ENCODE data around the gene MTURN. TPM values are rescaled to one million over a fixed set of nuclear protein-coding genes. Genes with fewer than 3 reads are reported as not detected.

Gene MTURN
- total RNA-seq, 1 donor from 2014 or later: 21.3 TPM

DNA sequence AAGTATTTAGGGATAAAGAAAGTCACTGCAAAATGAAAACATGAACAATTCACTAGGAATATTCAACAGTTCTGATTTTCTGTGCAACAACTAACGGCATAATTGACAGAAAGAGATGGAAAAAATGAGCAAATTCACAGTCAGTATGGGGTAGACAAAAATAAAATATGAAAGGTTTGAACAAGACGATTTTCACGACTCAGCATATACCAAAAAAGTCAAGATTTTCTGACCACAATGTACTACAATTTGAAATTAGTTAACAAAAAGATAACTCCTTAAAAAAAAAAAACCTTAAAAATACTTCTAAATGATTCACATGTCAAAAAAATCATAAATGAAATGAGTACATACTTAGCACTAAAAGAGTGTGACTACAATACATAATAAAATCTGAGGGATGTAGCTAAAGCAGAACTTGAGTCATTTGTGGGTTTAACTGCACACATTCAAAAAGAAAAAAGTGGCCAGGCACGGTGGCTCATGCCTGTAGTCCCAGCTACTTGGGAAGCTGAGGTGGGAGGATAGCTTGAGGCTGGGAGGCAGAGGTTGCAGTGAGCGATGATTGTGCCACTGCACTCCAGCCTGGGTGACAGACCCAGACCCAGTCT, 22.6 kb upstream of the MTURN start:
- no peak for DNase-seq
- H3K27me3 ChIP-seq (ENCODE audit: low read depth): no peaks in the 10 kb centered on the region
- TF ChIP-seq, protein P1, sequence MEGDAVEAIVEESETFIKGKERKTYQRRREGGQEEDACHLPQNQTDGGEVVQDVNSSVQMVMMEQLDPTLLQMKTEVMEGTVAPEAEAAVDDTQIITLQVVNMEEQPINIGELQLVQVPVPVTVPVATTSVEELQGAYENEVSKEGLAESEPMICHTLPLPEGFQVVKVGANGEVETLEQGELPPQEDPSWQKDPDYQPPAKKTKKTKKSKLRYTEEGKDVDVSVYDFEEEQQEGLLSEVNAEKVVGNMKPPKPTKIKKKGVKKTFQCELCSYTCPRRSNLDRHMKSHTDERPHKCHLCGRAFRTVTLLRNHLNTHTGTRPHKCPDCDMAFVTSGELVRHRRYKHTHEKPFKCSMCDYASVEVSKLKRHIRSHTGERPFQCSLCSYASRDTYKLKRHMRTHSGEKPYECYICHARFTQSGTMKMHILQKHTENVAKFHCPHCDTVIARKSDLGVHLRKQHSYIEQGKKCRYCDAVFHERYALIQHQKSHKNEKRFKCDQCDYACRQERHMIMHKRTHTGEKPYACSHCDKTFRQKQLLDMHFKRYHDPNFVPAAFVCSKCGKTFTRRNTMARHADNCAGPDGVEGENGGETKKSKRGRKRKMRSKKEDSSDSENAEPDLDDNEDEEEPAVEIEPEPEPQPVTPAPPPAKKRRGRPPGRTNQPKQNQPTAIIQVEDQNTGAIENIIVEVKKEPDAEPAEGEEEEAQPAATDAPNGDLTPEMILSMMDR (IDR thresholded peaks at IDR 0.05; ENCODE audit: borderline replicate concordance): no peak
- H3K4me3 ChIP-seq: no peak overlapping the region
- H3K9me3 ChIP-seq (replicated peaks): peaks cover 26% of the 10 kb centered on the region
- peaks cover 2% of the 10 kb centered on the region for H3K36me3 ChIP-seq
- H3K27ac ChIP-seq (replicated peaks): no peak overlapping the region
- intact Hi-C loops (cut with micrococcal nuclease): no loop called here
- peaks cover 10% of the 10 kb centered on the region for H3K4me1 ChIP-seq

DNA sequence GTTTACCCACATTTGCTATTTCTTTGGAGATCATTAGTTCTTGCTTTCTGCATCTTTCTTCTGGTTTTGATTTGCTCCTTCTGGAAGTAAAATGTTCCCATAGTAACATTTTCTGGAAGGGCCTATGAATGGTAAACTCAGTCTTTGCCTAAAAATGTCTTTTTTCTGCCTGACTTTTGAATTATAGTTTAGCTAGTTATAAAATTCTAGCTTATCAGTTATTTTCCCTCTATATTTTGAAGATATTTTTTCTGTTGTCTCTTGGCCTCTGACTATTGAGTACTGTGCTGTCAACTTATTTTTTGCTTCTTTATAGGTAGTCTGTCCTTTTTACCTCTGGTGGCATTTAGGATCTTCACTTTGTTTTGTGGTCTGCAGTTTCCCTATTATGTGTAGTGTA, 21.6 kb upstream of the MTURN start:
- H3K36me3 ChIP-seq: peaks cover 2% of the 10 kb centered on the region
- intact Hi-C loops (cut with micrococcal nuclease): no loop called here

DNA sequence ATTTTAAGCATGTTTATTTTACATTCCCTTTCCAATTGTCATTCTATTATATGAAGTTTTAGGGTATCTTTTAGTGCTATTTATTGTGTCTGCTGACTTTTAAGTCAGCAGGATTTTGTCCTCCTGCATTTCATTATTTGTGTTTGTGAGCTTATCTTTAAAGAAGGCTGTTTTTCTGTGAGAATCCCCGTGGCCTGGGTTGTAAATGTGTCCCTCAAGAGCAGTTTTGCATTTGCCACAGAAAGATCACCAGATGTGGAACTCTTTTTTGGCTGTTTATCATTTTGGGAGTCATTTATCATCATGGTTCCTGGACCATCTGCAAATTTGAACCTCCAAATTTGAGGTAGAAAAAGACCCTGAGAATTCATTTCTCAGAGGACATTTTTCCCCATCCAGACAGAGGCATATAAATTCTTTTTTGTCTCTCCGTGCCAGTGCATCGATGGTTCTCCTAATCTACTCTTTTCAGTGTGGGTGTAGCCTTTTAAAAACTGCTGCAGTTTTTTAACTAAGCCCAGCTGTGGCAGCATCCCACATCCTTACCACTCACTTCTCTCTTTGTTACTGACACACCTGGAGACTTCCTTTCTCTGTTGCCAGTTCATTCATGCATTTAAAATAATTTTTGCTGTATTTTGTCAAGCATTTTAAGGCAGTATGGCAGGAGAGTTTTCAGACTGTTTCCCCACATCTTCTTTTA, 20.1 kb upstream of the MTURN start:
- no peak for DNase-seq
- Histone ChIP-seq H3K4me1 (peaks cover 10% of the 10 kb centered on the region), H3K4me3 (no peak overlapping the region), H3K27ac (replicated peaks) (no peak overlapping the region), H3K9me3 (replicated peaks) (peaks cover 21% of the 10 kb centered on the region), H3K36me3 (peaks cover 2% of the 10 kb centered on the region), H3K27me3 (ENCODE audit: low read depth) (no peaks in the 10 kb centered on the region)
- intact Hi-C loops (cut with micrococcal nuclease): no loop called here
- TF ChIP-seq, protein P1 (IDR thresholded peaks at IDR 0.05; ENCODE audit: borderline replicate concordance): no peak

More for the DNA sequence above, 21.6 kb upstream of the MTURN start:
- DNase-seq: no peak
- TF ChIP-seq, protein P1 (IDR thresholded peaks at IDR 0.05; ENCODE audit: borderline replicate concordance): no peak
- H3K27me3 ChIP-seq (ENCODE audit: low read depth): no peaks in the 10 kb centered on the region
- H3K27ac ChIP-seq (replicated peaks): no peak overlapping the region
- peaks cover 21% of the 10 kb centered on the region for H3K9me3 ChIP-seq (replicated peaks)
- peaks cover 10% of the 10 kb centered on the region for H3K4me1 ChIP-seq
- H3K4me3 ChIP-seq: no peak overlapping the region

DNA sequence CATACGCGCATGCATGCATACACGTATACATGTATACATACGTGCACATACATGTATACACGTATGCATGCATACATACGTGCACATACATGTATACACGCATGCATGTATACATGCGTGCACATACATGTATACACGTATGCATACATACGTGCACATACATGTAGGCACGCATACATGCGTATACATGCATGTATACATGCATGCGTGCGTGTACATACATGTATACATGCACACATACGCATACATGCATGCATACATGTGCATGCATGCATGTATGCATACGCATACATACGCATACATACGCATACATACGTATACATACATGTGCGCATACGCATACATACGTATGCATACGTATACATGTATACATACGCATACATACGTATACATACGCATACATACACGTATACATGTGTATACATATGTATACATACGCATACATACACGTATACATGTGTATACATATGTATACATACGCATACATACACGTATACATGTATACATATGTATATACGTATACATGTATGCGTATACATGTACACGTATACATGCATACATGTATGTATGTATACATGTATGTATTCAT, 19.0 kb upstream of the MTURN start:
- H3K27ac ChIP-seq (replicated peaks): no peak overlapping the region
- intact Hi-C loops (cut with micrococcal nuclease): no loop called here
- H3K4me1 ChIP-seq: peaks cover 10% of the 10 kb centered on the region
- H3K4me3 ChIP-seq: no peak overlapping the region
- TF ChIP-seq, protein P1 (IDR thresholded peaks at IDR 0.05; ENCODE audit: borderline replicate concordance): no peak
- H3K36me3 ChIP-seq: peaks cover 2% of the 10 kb centered on the region
- no peak for DNase-seq
- H3K9me3 ChIP-seq (replicated peaks): peaks cover 21% of the 10 kb centered on the region
- no peaks in the 10 kb centered on the region for H3K27me3 ChIP-seq (ENCODE audit: low read depth)

DNA sequence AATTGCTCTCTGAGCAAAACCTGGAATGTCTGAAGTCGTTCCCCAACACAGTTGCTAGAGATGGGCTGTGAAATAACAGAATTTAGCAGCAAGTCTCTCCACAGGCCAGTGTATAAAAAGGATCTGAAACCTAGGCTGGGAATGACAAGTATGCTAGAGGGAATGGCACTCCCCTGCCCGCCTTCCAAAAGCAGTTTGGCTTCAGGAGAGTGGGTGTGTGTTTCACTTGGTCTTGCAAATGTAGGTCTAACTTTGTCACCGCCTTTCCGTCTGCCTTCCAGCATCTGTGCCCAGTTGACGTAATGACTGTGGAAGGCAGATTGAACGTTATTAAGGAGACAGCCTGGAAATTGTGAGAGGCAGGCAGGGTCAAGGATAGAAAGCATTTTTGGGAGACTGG, 18.0 kb upstream of the MTURN start:
- intact Hi-C loops (cut with micrococcal nuclease): no loop called here
- Histone ChIP-seq H3K4me3 (no peak overlapping the region), H3K36me3 (peaks cover 2% of the 10 kb centered on the region), H3K27ac (replicated peaks) (peak overlapping the region; percentile 21), H3K9me3 (replicated peaks) (peaks cover 21% of the 10 kb centered on the region), H3K27me3 (ENCODE audit: low read depth) (no peaks in the 10 kb centered on the region), H3K4me1 (peaks cover 10% of the 10 kb centered on the region)
- TF ChIP-seq, protein P1 (IDR thresholded peaks at IDR 0.05; ENCODE audit: borderline replicate concordance): no peak
- no peak for DNase-seq
